WTC11 (cell line): ENCODE measurements around the gene XAB2.

ENCODE experiments used
- CBFB ChIP-seq: sonication (generic); formaldehyde crosslinking; IDR thresholded peaks from 2 replicates; pipeline ENCODE4 v1.8.1; 2022; ENCODE audit warnings: mild to moderate bottlenecking, low read depth, missing genetic modification reagents
- CREM ChIP-seq: sonication (generic); formaldehyde crosslinking; IDR thresholded peaks from 2 replicates; pipeline ENCODE4 v1.8.1; 2022; ENCODE audit warnings: mild to moderate bottlenecking, missing genetic modification reagents, moderate library complexity
- FOXK1 ChIP-seq: sonication (generic); formaldehyde crosslinking; IDR thresholded peaks from 2 replicates; pipeline ENCODE4 v1.8.0; 2022; ENCODE audit warnings: mild to moderate bottlenecking, moderate library complexity, missing genetic modification reagents
- NR3C1 ChIP-seq: sonication (generic); formaldehyde crosslinking; conservative IDR thresholded peaks from 2 replicates; pipeline ENCODE4 v1.8.1; 2023; ENCODE audit warnings: low read depth, mild to moderate bottlenecking, missing genetic modification reagents
- SP1 ChIP-seq: sonication (generic); formaldehyde crosslinking; conservative IDR thresholded peaks from 2 replicates; pipeline ENCODE4 v1.8.1; 2022; ENCODE audit warnings: missing genetic modification reagents
- ZNF263 ChIP-seq: sonication (generic); formaldehyde crosslinking; IDR thresholded peaks from 2 replicates; pipeline ENCODE4 v1.8.1; 2022; ENCODE audit warnings: low read depth, mild to moderate bottlenecking, moderate library complexity, missing genetic modification reagents
- TF ChIP-seq, protein P1 (sequence below): fragments of 200-600 bp; IDR thresholded peaks from 2 replicates; pipeline ENCODE4 v1.8.0; 2022; ENCODE audit warnings: antibody characterized with exemption
- TF ChIP-seq, protein P2 (sequence below): fragments of 250-450 bp; sonication (Bioruptor Pico); conservative IDR thresholded peaks from 2 replicates; pipeline ENCODE4 v1.9.0; 2021; ENCODE audit warnings: mild to moderate bottlenecking
- TF ChIP-seq, protein P3 (sequence below): sonication (generic); formaldehyde crosslinking; IDR thresholded peaks from 2 replicates; pipeline ENCODE4 v1.8.0; 2022; ENCODE audit warnings: mild to moderate bottlenecking, missing genetic modification reagents
- TF ChIP-seq, protein P4 (sequence below): sonication (generic); formaldehyde crosslinking; IDR thresholded peaks from 2 replicates; pipeline ENCODE4 v1.8.1; 2023; ENCODE audit warnings: mild to moderate bottlenecking, moderate library complexity, missing genetic modification reagents

DNA sequence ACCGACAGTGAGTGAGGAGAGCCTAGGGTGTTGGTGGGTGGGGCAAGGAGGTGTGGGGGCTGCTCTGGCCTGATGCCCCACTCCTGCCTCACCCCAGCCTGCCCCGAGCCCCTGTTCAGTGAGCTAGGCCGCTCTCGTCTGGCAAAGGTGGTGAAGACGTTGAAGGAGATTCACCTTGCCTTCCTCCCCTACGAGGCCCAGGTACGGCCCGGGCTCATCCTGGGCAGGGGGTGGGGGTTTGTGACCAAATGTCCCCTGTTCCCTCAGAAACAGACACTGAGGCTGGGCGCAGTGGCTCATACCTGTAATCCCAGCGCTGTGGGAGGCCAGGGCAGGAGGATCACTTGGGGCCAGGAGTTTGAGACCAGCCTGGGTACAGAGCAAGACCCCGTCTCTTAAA is 11.5 kb upstream of the XAB2 start:
- TF ChIP-seq, protein P1, sequence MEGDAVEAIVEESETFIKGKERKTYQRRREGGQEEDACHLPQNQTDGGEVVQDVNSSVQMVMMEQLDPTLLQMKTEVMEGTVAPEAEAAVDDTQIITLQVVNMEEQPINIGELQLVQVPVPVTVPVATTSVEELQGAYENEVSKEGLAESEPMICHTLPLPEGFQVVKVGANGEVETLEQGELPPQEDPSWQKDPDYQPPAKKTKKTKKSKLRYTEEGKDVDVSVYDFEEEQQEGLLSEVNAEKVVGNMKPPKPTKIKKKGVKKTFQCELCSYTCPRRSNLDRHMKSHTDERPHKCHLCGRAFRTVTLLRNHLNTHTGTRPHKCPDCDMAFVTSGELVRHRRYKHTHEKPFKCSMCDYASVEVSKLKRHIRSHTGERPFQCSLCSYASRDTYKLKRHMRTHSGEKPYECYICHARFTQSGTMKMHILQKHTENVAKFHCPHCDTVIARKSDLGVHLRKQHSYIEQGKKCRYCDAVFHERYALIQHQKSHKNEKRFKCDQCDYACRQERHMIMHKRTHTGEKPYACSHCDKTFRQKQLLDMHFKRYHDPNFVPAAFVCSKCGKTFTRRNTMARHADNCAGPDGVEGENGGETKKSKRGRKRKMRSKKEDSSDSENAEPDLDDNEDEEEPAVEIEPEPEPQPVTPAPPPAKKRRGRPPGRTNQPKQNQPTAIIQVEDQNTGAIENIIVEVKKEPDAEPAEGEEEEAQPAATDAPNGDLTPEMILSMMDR, result no peak
- TF ChIP-seq, protein P2, sequence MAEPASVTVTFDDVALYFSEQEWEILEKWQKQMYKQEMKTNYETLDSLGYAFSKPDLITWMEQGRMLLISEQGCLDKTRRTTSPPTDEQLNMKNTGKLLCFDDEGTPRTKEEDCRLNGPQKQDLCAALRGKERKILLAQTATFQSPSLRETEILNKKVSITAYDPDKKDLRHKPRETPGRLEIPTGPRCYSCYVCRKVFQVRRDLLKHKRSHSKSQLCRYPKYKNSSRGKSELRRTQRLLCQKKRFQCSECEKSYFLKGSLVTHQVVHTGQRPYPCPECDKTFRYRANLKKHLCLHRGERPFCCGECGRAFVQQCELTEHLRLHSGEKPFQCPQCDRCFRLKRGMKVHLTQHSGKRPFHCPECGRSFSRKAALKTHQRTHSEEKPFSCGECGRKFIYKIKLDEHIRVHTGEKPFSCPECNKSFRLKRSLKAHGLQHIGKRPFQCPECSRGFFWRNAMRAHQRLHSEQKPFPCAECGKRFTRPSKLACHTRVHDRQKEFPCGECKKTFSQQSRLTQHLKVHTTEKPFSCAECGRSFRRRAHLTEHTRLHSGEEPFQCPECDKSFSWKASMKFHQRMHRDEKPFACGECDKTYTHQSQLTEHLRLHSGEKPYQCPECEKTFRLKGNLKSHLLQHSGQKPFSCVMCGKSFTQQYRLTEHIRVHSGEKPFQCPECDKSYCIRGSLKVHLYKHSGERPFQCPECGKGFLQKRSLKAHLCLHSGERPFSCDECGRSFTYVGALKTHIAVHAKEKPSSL (CRISPR knock-in tag), result no peak
- TF ChIP-seq, protein P3, sequence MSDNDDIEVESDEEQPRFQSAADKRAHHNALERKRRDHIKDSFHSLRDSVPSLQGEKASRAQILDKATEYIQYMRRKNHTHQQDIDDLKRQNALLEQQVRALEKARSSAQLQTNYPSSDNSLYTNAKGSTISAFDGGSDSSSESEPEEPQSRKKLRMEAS (CRISPR knock-in tag), result no peak
- TF ChIP-seq SP1 (CRISPR knock-in tag), result no peak
- TF ChIP-seq CBFB, result no peak
- no peak for TF ChIP-seq FOXK1 (CRISPR knock-in tag)
- no peak for TF ChIP-seq CREM (CRISPR knock-in tag)
- no peak for TF ChIP-seq ZNF263
- no peak for TF ChIP-seq NR3C1 (CRISPR knock-in tag)
- TF ChIP-seq, protein P4, sequence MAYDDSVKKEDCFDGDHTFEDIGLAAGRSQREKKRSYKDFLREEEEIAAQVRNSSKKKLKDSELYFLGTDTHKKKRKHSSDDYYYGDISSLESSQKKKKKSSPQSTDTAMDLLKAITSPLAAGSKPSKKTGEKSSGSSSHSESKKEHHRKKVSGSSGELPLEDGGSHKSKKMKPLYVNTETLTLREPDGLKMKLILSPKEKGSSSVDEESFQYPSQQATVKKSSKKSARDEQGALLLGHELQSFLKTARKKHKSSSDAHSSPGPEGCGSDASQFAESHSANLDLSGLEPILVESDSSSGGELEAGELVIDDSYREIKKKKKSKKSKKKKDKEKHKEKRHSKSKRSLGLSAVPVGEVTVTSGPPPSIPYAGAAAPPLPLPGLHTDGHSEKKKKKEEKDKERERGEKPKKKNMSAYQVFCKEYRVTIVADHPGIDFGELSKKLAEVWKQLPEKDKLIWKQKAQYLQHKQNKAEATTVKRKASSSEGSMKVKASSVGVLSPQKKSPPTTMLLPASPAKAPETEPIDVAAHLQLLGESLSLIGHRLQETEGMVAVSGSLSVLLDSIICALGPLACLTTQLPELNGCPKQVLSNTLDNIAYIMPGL, result no peak
